LNCaP clone FGC (cell line): ENCODE results near the gene SLC9A5.
A peak's percentile ranks its signal among the peaks of the same experiment; 100 is the strongest.

ENCODE experiments used
- DNase-seq: peaks from one replicate; pipeline ENCODE4 v3.0.0-alpha.2; 2011; ENCODE audit warnings: low read depth
- H3K4me3 ChIP-seq: 2 replicates; pipeline ENCODE4 v1.5.1; 2011; ENCODE audit warnings: mild to moderate bottlenecking, low read depth, low read length, control low read depth
- CTCF ChIP-seq: IDR thresholded peaks from 2 replicates; pipeline ENCODE4 v1.5.1; 2012; ENCODE audit warnings: mild to moderate bottlenecking; ENCODE audit not compliant: control insufficient read depth, insufficient read depth; ENCODE audit errors: extremely low read depth

The SLC9A5 gene, protein sequence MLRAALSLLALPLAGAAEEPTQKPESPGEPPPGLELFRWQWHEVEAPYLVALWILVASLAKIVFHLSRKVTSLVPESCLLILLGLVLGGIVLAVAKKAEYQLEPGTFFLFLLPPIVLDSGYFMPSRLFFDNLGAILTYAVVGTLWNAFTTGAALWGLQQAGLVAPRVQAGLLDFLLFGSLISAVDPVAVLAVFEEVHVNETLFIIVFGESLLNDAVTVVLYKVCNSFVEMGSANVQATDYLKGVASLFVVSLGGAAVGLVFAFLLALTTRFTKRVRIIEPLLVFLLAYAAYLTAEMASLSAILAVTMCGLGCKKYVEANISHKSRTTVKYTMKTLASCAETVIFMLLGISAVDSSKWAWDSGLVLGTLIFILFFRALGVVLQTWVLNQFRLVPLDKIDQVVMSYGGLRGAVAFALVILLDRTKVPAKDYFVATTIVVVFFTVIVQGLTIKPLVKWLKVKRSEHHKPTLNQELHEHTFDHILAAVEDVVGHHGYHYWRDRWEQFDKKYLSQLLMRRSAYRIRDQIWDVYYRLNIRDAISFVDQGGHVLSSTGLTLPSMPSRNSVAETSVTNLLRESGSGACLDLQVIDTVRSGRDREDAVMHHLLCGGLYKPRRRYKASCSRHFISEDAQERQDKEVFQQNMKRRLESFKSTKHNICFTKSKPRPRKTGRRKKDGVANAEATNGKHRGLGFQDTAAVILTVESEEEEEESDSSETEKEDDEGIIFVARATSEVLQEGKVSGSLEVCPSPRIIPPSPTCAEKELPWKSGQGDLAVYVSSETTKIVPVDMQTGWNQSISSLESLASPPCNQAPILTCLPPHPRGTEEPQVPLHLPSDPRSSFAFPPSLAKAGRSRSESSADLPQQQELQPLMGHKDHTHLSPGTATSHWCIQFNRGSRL

GRCh38 chr16:67248401-67249177 is at the start of gene SLC9A5:
SLC9A5 (plus strand) TSS chr16:67248979; CDS start chr16:67249015, 36 bp downstream.
- no peak for DNase-seq
- TF ChIP-seq CTCF, result peak; percentile 25; the same call in 1 of the 2 replicates
- peak within 1 kb of the TSS; percentile 44 for H3K4me3 ChIP-seq

DNA sequence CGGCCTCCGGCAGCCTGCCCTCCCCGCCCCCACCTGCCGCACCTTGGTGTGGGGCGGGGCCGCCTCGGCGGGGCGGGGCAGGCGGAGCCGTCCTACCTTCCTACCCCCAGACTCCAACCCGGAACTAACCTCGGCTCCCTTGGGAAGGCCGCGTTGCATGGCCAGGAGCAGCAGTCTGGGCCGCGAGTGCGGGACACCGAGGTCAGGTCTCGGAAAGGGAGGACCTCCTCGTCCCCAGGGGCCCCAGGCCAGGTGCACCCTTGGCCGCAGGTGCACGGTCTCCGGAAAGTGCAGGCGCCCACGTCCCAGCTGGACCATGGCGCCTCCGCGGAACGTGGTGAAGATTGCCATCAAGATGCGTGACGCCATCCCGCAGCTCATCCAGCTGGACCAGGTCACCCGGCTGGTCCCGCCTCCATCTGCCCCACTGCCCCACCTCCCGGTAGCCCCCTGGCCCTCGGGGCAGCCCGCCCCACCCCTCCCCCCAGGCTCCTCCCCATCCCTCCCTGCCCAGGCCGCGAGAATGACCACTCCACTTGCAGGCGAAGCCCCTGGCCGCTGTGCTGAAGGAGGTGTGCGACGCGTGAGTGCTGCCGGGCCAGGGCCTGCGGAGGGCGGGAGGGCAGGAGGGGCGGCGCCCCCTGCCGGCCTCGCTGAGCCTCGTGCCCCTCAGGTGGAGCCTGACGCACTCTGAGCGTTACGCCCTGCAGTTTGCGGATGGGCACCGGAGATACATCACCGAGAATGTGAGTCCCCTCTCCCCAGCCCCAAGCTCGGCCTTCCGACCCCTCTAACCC is 49.6 kb upstream of the SLC9A5 start, which contains the start of gene ELMO3:
ELMO3 (plus strand) TSS at position 121 of the 797 bp plus-strand sequence; CDS start at position 317, 196 bp downstream.
- TF ChIP-seq CTCF, result peak; percentile 94
- H3K4me3 ChIP-seq, result peak within 1 kb of the TSS; percentile 76
- no peak for DNase-seq

DNA sequence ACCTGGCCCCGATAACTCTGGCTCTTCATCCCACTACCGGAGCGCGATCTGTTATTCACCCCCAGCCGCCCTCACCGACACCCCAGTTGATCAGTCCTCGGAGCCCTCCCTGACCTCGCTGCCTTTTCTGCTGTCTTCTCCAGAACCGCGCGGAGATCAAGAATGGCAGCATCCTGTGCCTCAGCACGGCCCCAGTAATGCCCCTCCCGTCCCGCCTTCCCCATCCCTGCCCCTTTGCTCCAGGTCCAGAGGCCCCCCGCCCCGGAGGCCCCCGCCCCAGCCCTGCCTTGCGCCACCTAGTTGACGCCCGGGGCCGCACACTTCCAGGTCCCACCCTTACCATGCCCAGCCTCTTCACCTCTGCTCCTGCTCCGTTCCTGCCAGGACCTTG is 49.0 kb upstream of the SLC9A5 start:
- TF ChIP-seq CTCF, result peak; percentile 57
- H3K4me3 ChIP-seq, result peak overlapping the region; percentile 76
- no peak for DNase-seq

- TF ChIP-seq CTCF, result no peak
- H3K4me3 ChIP-seq, result peak overlapping the region; percentile 76
- DNase-seq, result no peak
These were observed 48.3 kb upstream of the SLC9A5 start for GRCh38 chr16:67200491-67200890.

GRCh38 chr16:67201411-67202345 is 47.1 kb upstream of the SLC9A5 start:
- DNase-seq, result no peak
- no peak overlapping the region for H3K4me3 ChIP-seq
- TF ChIP-seq CTCF, result no peak
